Pancreas (tissue), 10 donors: ENCODE measurements around the gene WDR73. TPM values are rescaled to one million over a fixed set of nuclear protein-coding genes. Genes with fewer than 3 reads are reported as not detected.
"Not testable (repeated sequence)": the region's sequence is repeated elsewhere in the genome, so short reads cannot be mapped to it uniquely, and the experiment has no call there.

Source experiments
- ATAC-seq, 4 donors: fragments of 200-7000 bp; cut with Tn5 transposase; one replicate each; pipeline versions ENCODE4 v1.8.0 to v1.9.1; 2020; ENCODE audit warnings: mild to moderate bottlenecking in 4 of 4, moderate library complexity in 4 of 4
- DNase-seq, 6 donors: peaks; one replicate each; pipeline ENCODE4 v3.0.0-alpha.2; 2020
- FAIRE-seq: peaks from 2 replicates; lab custom pipeline; 2012; peaks lifted over from hg19 to GRCh38; lab: Jason Lieb, UNC
- H3K27ac ChIP-seq, 4 donors: fragments of 200-600 bp; sonication (generic); 1 replicate in 3 of 4; 2 replicates in 1 of 4; pipeline versions ENCODE4 v1.5.0 to v1.8.0; 2020
- H3K27me3 ChIP-seq, 4 donors: fragments of 200-600 bp; one replicate each; pipeline ENCODE4 v1.8.0; 2021
- H3K36me3 ChIP-seq, 3 donors: fragments of 200-600 bp; sonication (generic) in 1 of 3; one replicate each; pipeline versions ENCODE4 v1.5.0 to v1.8.0; 2020 to 2021
- H3K4me1 ChIP-seq, 3 donors: fragments of 200-600 bp; one replicate each; pipeline ENCODE4 v1.8.0; 2021
- H3K4me3 ChIP-seq, 4 donors: fragments of 200-600 bp; sonication (generic) in 2 of 4; one replicate each; pipeline versions ENCODE4 v1.5.0 to v1.8.0; 2020 to 2021
- H3K9me3 ChIP-seq, 4 donors: fragments of 200-600 bp; one replicate each; pipeline ENCODE4 v1.8.0; 2021
- WGBS, 2 donors: extraction: QIAGEN DNeasy Blood & Tissue Kit; methylation state at CpG; one replicate each; pipeline ENCODE4 v1.1.7; 2013; 5-methylcytosine and 5-hydroxymethylcytosine counted together
- intact Hi-C, 3 donors: fragments of 100-400 bp; cut with DNase I; formaldehyde crosslinking; loops; one replicate each; pipeline versions ENCODE4 v1.11.1 to v1.14.2; 2022
- polyA plus RNA-seq, 2 donors: library from polyadenylated mRNA; stranded (reverse); fragments of 200-250 nt; gene quantifications; one replicate each; pipeline ENCODE4 v1.2.3, GENCODE V29; 2013
- total RNA-seq, 6 donors: library from RNA; stranded (reverse); fragmentation: NEBNext Ultra II Directional in 4 of 6; extraction: Animal tissue kit (Norgen Biotek cat#: 25700) in 4 of 6; gene quantifications; one replicate each; pipeline versions ENCODE4 v1.2.1 to v1.2.4, GENCODE V29; 2021 to 2023
- TF ChIP-seq, protein P1 (sequence below), 4 donors: fragments of 200-600 bp; sonication (generic) in 3 of 4; IDR thresholded peaks; one replicate each; pipeline versions ENCODE4 v1.5.0 to v1.8.0; 2021; ENCODE audit warnings: antibody characterized with exemption in 4 of 4
- donor health status: healthy with polysubstance abuse.
- donor health status: DM: no; HTN: no; CAD: no; lungs with moderate emphysema.
- donor health status: DM: no; HTN: no; CAD: no.
- donor health status: control.
- donor health status: control.
- donor health status: Bipolar disorder and iron deficiency.
- donor health status: DM: yes; HTN: yes; CAD: no.
- donor health status: DM: no; HTN: no; CAD: no.
- donor health status: DM: no; HTN: no; CAD: no.
- donor health status: DM: yes; HTN: yes; CAD: no.

WDR73 gene
- total and polyA plus RNA-seq, 8 donors = 10.5 to 28.3 (median 12.1) TPM

DNA sequence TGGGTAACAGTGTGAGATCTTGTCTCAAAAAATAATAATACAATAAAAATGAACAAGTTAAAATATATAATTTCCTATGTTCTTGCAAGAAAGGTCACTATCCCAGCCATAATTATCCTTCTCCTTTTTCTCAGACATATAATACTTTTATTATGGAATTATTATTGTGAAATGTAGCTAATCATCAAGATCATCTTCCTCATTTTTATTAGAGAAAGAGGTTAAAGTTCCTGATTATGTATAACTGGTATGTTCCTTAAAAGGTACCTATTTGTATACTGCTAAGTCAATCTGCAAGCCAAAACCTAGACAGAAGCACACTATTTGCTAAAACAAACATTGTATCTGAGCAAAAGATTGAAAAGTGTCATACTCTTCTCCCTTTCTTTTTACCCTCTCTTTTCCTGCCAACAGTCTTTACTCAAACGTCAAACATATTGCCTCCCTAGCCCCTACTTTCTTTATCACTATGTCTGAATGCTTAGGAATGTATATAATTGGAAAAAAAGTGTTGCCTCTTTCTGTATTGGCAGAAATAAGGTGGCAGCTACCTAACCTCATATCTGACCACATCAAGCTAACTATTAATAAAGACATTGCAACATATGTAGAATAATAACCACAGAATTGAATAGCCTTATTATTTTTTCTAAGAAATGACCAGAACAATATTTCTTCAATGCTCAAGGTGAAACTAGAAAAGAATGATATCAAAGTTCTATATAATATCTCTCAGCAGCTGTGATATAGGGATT, 43.3 kb upstream of the WDR73 start:
- Histone ChIP-seq H3K36me3 (no peaks in the 10 kb centered on the region), H3K27me3 (no peaks in the 10 kb centered on the region), H3K27ac (no peak overlapping the region), H3K4me1 (peaks cover 0 to 18% (median 11%) of the 10 kb centered on the region in 3 donors), H3K4me3 (no peak overlapping the region), H3K9me3 (no peaks in the 10 kb centered on the region)
- intact Hi-C loops = no loop called here
- no peak for ATAC-seq
- WGBS, 2 donors = 0 to 5% methylated on average over 1 of the region's 1 CpG
- DNase-seq = no peak
- no peak for FAIRE-seq
- TF ChIP-seq, protein P1, sequence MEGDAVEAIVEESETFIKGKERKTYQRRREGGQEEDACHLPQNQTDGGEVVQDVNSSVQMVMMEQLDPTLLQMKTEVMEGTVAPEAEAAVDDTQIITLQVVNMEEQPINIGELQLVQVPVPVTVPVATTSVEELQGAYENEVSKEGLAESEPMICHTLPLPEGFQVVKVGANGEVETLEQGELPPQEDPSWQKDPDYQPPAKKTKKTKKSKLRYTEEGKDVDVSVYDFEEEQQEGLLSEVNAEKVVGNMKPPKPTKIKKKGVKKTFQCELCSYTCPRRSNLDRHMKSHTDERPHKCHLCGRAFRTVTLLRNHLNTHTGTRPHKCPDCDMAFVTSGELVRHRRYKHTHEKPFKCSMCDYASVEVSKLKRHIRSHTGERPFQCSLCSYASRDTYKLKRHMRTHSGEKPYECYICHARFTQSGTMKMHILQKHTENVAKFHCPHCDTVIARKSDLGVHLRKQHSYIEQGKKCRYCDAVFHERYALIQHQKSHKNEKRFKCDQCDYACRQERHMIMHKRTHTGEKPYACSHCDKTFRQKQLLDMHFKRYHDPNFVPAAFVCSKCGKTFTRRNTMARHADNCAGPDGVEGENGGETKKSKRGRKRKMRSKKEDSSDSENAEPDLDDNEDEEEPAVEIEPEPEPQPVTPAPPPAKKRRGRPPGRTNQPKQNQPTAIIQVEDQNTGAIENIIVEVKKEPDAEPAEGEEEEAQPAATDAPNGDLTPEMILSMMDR (IDR thresholded peaks at IDR 0.05) = no peak

DNA sequence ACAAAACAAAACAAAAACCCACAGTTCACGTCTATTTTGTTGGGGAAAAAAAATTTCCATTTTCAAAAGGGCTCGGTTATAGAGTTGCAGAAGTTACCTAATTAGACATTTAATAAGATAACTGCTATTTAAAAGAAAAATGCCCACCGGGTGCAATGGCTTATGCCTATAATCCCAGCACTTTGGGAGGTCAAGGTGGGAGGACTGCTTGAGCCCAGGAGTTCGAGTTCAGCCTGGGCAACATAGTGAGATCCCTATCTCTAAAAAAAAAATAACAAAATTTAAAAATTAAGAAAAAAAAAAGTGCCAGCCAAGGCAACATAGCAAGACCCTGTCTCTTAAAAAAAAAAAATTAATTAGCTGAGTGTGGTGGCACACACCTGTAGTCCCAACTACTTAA, 42.7 kb upstream of the WDR73 start:
- ATAC-seq (no peak), DNase-seq (no peak), FAIRE-seq (no peak)
- H3K36me3 ChIP-seq = no peaks in the 10 kb centered on the region
- TF ChIP-seq, protein P1 (IDR thresholded peaks at IDR 0.05) = no peak
- no peak overlapping the region for H3K4me3 ChIP-seq
- peaks cover 0 to 17% (median 11%) of the 10 kb centered on the region in 3 donors for H3K4me1 ChIP-seq
- intact Hi-C loops = no loop called here
- WGBS, 2 donors = 79 to 80% methylated on average over 4 of the region's 4 CpGs
- H3K27ac ChIP-seq = no peak overlapping the region
- no peaks in the 10 kb centered on the region for H3K27me3 ChIP-seq
- no peaks in the 10 kb centered on the region for H3K9me3 ChIP-seq

DNA sequence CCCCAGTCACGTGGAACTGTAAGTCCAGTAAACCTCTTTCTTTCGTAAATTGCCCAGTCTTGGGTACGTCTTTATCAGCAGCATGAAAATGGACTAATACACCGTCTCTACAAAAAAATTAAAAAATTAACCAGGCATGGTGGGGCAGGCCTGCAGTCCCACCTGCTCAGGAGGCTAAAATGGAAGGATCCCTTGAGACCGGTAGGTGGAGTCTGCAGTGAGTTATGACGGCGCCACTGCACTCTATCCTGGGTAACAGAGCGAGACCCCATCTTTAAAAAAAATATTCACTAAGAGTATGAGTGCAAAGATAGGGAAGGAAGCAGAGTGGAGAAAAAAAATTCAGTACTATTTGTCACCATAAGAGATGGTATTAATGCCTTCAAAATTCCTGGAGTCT, 36.3 kb upstream of the WDR73 start:
- FAIRE-seq (no peak), DNase-seq (no peak), ATAC-seq (no peak)
- Histone ChIP-seq H3K9me3 (no peaks in the 10 kb centered on the region), H3K27me3 (no peaks in the 10 kb centered on the region), H3K27ac (no peak overlapping the region), H3K36me3 (peaks cover 0 to 10% (median 0%) of the 10 kb centered on the region in 3 donors), H3K4me3 (no peak overlapping the region), H3K4me1 (no peaks in the 10 kb centered on the region)
- WGBS, 2 donors = 95 to 96% methylated on average over 8 of the region's 8 CpGs
- TF ChIP-seq, protein P1 (IDR thresholded peaks at IDR 0.05) = no peak
- intact Hi-C loops = no loop called here

DNA sequence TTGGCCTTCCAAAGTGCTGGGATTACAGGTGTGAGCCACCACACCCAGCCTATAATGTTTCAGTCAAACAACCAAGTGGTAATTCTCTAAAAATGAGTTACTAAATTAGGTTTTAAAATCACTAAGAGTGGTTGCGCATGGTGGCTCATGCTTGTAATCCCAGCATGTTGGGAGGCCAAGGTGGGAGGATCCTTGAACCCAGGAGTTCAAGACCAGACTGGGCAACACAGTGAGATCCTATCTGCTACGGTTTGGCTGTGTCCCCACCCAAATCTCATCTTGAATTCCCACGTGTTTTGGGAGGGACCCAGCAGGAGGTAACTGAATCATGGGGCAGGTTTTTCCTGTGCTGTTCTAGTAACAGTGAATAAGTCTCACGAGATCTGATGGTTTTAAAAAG, 35.8 kb upstream of the WDR73 start:
- TF ChIP-seq, protein P1 (IDR thresholded peaks at IDR 0.05) = no peak
- intact Hi-C loops = no loop called here
- WGBS, 2 donors = 90 to 93% methylated on average over 4 of the region's 4 CpGs

DNA sequence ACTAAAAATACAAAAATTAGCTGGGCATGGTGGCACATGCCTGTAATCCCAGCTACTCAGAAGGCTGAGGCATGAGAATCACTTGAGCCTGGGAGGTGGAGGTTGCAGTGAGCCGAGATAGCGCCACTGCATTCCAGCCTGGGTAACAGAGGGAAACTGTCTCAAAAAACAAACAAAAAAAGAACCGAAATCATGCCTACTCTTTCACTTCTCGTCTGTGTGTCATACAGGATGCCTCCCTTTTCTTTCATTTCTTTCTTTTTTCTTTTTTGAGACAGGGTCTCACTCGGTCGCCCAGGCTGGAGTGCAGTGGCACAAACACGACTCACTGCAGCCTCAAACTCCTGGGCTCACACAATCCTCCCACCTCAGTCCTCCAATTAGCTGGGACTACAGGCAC, 32.4 kb upstream of the WDR73 start:
- ATAC-seq, H3K4me3 ChIP-seq, H3K4me1 ChIP-seq, DNase-seq, intact Hi-C loops, H3K27ac ChIP-seq, H3K9me3 ChIP-seq, FAIRE-seq, H3K27me3 ChIP-seq: not testable (repeated sequence)
- WGBS, 2 donors = 90 to 91% methylated on average over 7 of the region's 7 CpGs
- H3K36me3 ChIP-seq = peaks cover 0 to 10% (median 0%) of the 10 kb centered on the region in 3 donors

More for the DNA sequence above, 35.8 kb upstream of the WDR73 start:
- no peaks in the 10 kb centered on the region for H3K9me3 ChIP-seq
- no peak for FAIRE-seq
- ATAC-seq = no peak
- no peak overlapping the region for H3K4me3 ChIP-seq
- H3K36me3 ChIP-seq = peaks cover 0 to 10% (median 0%) of the 10 kb centered on the region in 3 donors
- no peaks in the 10 kb centered on the region for H3K27me3 ChIP-seq
- no peak overlapping the region for H3K27ac ChIP-seq
- no peaks in the 10 kb centered on the region for H3K4me1 ChIP-seq
- no peak for DNase-seq
